Liver (tissue), 3 donors: ENCODE results near the gene FUNDC2.

ENCODE experiments used
- CTCF ChIP-seq: fragments of 150-350 bp; IDR thresholded peaks from 2 replicates; pipeline ENCODE4 v1.5.1; 2017; ENCODE audit warnings: improper control_type of control experiment, low read depth, low read length; ENCODE audit not compliant: missing input control
- JUND ChIP-seq, 2 donors: IDR thresholded peaks; 2 replicates each; pipeline ENCODE4 v1.6.1; 2016; ENCODE audit warnings: antibody characterized with exemption in 2 of 2
- donor health status: healthy.
- donor health status: healthy.

- TF ChIP-seq CTCF (no peak), JUND (IDR thresholded peaks at IDR 0.05) (no peak)
Measured at GRCh38 chrX:155020591-155020990, 6.1 kb upstream of the FUNDC2 start.
